CD14-positive monocyte (primary cell): Measurements from ENCODE around the gene CROT. TPM values are rescaled to one million over a fixed set of nuclear protein-coding genes. Genes with fewer than 3 reads are reported as not detected.

Experiments
- DNase-seq, 3 donors: peaks; one replicate each; pipeline ENCODE4 v3.0.0-alpha.2; 2011 to 2022
- H2AFZ ChIP-seq: 2 replicates; pipeline ENCODE4 v1.6.0; 2012; ENCODE audit warnings: mild to moderate bottlenecking, low read depth, low read length, inconsistent platforms; ENCODE audit not compliant: insufficient read depth, poor library complexity, severe bottlenecking
- H3K27ac ChIP-seq, 2 donors: 1 replicate in 1 of 2; 2 replicates in 1 of 2; pipeline ENCODE4 v1.5.1; 2012 to 2013; ENCODE audit warnings: low read length in 2 of 2, control low read depth in 1 of 2, inconsistent platforms in 1 of 2, low read depth in 1 of 2, mild to moderate bottlenecking in 1 of 2
- H3K27me3 ChIP-seq, 2 donors: one replicate each; pipeline versions ENCODE4 v1.6.0 to v1.6.1; 2011 to 2013; ENCODE audit warnings: low read length in 2 of 2; ENCODE audit not compliant: control insufficient read depth in 2 of 2, insufficient read depth in 2 of 2
- H3K36me3 ChIP-seq, 2 donors: replicated peaks in 1 of 2; 1 replicate in 1 of 2; 2 replicates in 1 of 2; pipeline versions ENCODE4 v1.5.1 to v1.6.1; 2012 to 2013; ENCODE audit warnings: low read length in 2 of 2, control low read depth in 1 of 2, inconsistent platforms in 1 of 2, mild to moderate bottlenecking in 1 of 2; ENCODE audit not compliant: insufficient read depth in 2 of 2, control insufficient read depth in 1 of 2
- H3K4me1 ChIP-seq, 2 donors: 1 replicate in 1 of 2; 2 replicates in 1 of 2; pipeline versions ENCODE4 v1.5.1 to v1.6.1; 2012 to 2013; ENCODE audit warnings: low read length in 2 of 2, control low read depth in 1 of 2, inconsistent platforms in 1 of 2, mild to moderate bottlenecking in 1 of 2, moderate library complexity in 1 of 2; ENCODE audit not compliant: insufficient read depth in 2 of 2, control insufficient read depth in 1 of 2
- H3K4me2 ChIP-seq: replicated peaks from 2 replicates; pipeline ENCODE3; 2012; ENCODE audit warnings: low read length, moderate library complexity, mild to moderate bottlenecking; ENCODE audit not compliant: poor library complexity, severe bottlenecking; ENCODE audit errors: extremely low read depth
- H3K4me3 ChIP-seq, 3 experiments: fragments of 200-600 bp in 1 of 3; sonication (generic) in 1 of 3; replicated peaks in 1 of 3; 1 replicate in 2 of 3; 2 replicates in 1 of 3; pipeline ENCODE4 v1.5.1; 2011 to 2013; ENCODE audit warnings: low read length in 3 of 3, mild to moderate bottlenecking in 3 of 3, control low read depth in 2 of 3, low read depth in 2 of 3, inconsistent platforms in 1 of 3, moderate library complexity in 1 of 3
- H3K79me2 ChIP-seq: 2 replicates; pipeline ENCODE4 v1.6.0; 2012; ENCODE audit warnings: mild to moderate bottlenecking, control low read depth, inconsistent platforms, low read length, moderate library complexity; ENCODE audit not compliant: insufficient read depth
- H3K9ac ChIP-seq: 2 replicates; pipeline ENCODE4 v1.6.0; 2017; ENCODE audit warnings: low read length, mild to moderate bottlenecking; ENCODE audit not compliant: insufficient read depth, poor library complexity, severe bottlenecking
- H3K9me3 ChIP-seq, 2 donors: replicated peaks in 1 of 2; 1 replicate in 1 of 2; 2 replicates in 1 of 2; pipeline versions ENCODE4 v1.5.1 to v1.6.1; 2012 to 2013; ENCODE audit warnings: low read length in 2 of 2, control low read depth in 1 of 2; ENCODE audit not compliant: control insufficient read depth in 1 of 2, insufficient read depth in 1 of 2
- H4K20me1 ChIP-seq: 2 replicates; pipeline ENCODE4 v1.6.0; 2012; ENCODE audit warnings: mild to moderate bottlenecking, low read length, control low read depth, moderate library complexity; ENCODE audit not compliant: insufficient read depth
- H3K27ac Mint-ChIP-seq, 7 donors: one replicate each; pipeline ENCODE4 v1.8.0; 2020; ENCODE audit warnings: mild to moderate bottlenecking in 7 of 7, mixed read lengths in 7 of 7, moderate library complexity in 6 of 7, inconsistent platforms in 2 of 7
- H3K27me3 Mint-ChIP-seq, 3 donors: one replicate each; pipeline ENCODE4 v1.8.0; 2021 to 2022; ENCODE audit warnings: low read depth in 3 of 3, mild to moderate bottlenecking in 3 of 3, mixed read lengths in 3 of 3, moderate library complexity in 3 of 3, inconsistent platforms in 1 of 3
- H3K36me3 Mint-ChIP-seq, 2 donors: one replicate each; pipeline ENCODE4 v1.8.0; 2020; ENCODE audit warnings: mixed read lengths in 2 of 2, inconsistent platforms in 1 of 2, mild to moderate bottlenecking in 1 of 2
- H3K4me1 Mint-ChIP-seq: one replicate; pipeline ENCODE4 v1.8.0; 2020; ENCODE audit warnings: mild to moderate bottlenecking, mixed read lengths
- H3K4me3 Mint-ChIP-seq, 2 donors: one replicate each; pipeline ENCODE4 v1.8.0; 2020; ENCODE audit warnings: mild to moderate bottlenecking in 2 of 2, mixed read lengths in 2 of 2, moderate library complexity in 1 of 2
- H3K9me3 Mint-ChIP-seq, 7 donors: one replicate each; pipeline ENCODE4 v1.8.0; 2020 to 2022; ENCODE audit warnings: mixed read lengths in 7 of 7, mild to moderate bottlenecking in 6 of 7, moderate library complexity in 6 of 7, inconsistent platforms in 2 of 7
- CTCF ChIP-seq: fragments of 200-600 bp; IDR thresholded peaks from one replicate; pipeline ENCODE4 v1.8.0; 2022; ENCODE audit warnings: antibody characterized with exemption, mild to moderate bottlenecking
- WGBS: methylation state at CpG from one replicate; pipeline ENCODE4 v1.1.5; 2013; ENCODE audit warnings: missing lambda C conversion rate; ENCODE audit not compliant: insufficient coverage; 5-methylcytosine and 5-hydroxymethylcytosine counted together
- intact Hi-C, 2 donors: fragments of 100-400 bp; cut with micrococcal nuclease; formaldehyde crosslinking; loops; one replicate each; pipeline versions ENCODE4 v1.15.0 to v1.15.1; 2023
- polyA plus RNA-seq, 3 donors: library from polyadenylated mRNA; depleted of rRNA in 1 of 3; unstranded in 2 of 3; stranded (reverse) in 1 of 3; fragments of 300-500 nt in 2 of 3; fragments of >200 nt in 1 of 3; fragmentation: Illumina TruSeq in 2 of 3; gene quantifications; 1 replicate in 2 of 3; 2 replicates in 1 of 3; pipeline ENCODE4 v1.2.3, GENCODE V29; 2012 to 2021

Gene CROT
- polyA plus RNA-seq, 3 donors, result 1.1 to 2.2 (median 1.4) TPM

DNA sequence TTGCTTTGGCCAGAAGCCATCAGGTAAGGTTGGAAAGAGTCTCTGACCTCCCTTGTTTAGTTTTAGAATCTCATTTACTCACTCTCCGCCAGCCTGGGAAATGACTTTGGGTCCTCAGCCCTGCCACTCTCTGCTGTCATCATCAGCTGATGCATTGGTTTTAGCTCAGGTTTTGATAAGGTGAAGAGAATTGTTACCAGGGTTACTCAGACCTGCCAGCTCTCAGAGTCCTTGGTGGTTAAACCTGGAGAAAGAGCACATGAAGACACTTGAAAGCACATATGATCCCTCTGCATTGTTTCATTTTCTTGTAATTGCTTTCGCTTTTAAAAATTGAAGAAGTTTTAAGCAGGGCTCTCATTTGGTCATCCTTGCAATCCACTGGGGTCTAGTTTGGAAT, 4.0 kb upstream of the CROT start:
- Histone ChIP-seq H2AFZ (no peak overlapping the region), H3K4me2 (no peak overlapping the region), H3K4me1 (peaks cover 14 to 21% of the 10 kb centered on the region in 2 donors), H3K27ac (no peak overlapping the region), H3K36me3 (peaks cover 0 to 20% of the 10 kb centered on the region in 2 donors), H3K79me2 (peaks cover 9% of the 10 kb centered on the region), H3K9ac (no peak overlapping the region), H4K20me1 (no peaks in the 10 kb centered on the region), H3K9me3 (no peaks in the 10 kb centered on the region), H3K27me3 (no peaks in the 10 kb centered on the region), H3K4me3 (no peak overlapping the region)
- Mint-ChIP-seq H3K4me1 (peaks cover 29% of the 10 kb centered on the region), H3K36me3 (peaks cover 16 to 19% of the 10 kb centered on the region in 2 donors), H3K27me3 (peaks cover 0 to 3% (median 0%) of the 10 kb centered on the region in 3 donors), H3K4me3 (no peak overlapping the region), H3K27ac (no peak overlapping the region), H3K9me3 (peaks cover 0 to 2% (median 0%) of the 10 kb centered on the region in 7 donors)
- intact Hi-C loops, result no loop called here
- WGBS, result 40% methylated on average over 1 of the region's 2 CpGs
- no peak for TF ChIP-seq CTCF
- no peak for DNase-seq

GRCh38 chr7:87342231-87342630, 3.2 kb upstream of the CROT start:
- H3K27ac ChIP-seq, result no peak overlapping the region
- WGBS, result no CpG with 5 or more reads among the region's 3 CpGs
- no peak overlapping the region for H3K27ac Mint-ChIP-seq
- H3K4me1 ChIP-seq, result peaks cover 14 to 21% of the 10 kb centered on the region in 2 donors
- no peak overlapping the region for H3K9ac ChIP-seq
- H3K9me3 ChIP-seq, result no peaks in the 10 kb centered on the region
- H3K9me3 Mint-ChIP-seq, result peaks cover 0 to 2% (median 0%) of the 10 kb centered on the region in 7 donors
- no peaks in the 10 kb centered on the region for H4K20me1 ChIP-seq
- H3K79me2 ChIP-seq, result peaks cover 9% of the 10 kb centered on the region
- intact Hi-C loops, result no loop called here
- peaks cover 0 to 3% (median 0%) of the 10 kb centered on the region in 3 donors for H3K27me3 Mint-ChIP-seq
- no peak for DNase-seq
- H3K4me2 ChIP-seq, result no peak overlapping the region
- peaks cover 16% of the 10 kb centered on the region in 2 donors for H3K36me3 Mint-ChIP-seq
- H2AFZ ChIP-seq, result no peak overlapping the region
- H3K4me3 ChIP-seq, result no peak overlapping the region
- TF ChIP-seq CTCF, result no peak
- H3K4me1 Mint-ChIP-seq, result peaks cover 29% of the 10 kb centered on the region
- H3K27me3 ChIP-seq, result no peaks in the 10 kb centered on the region
- peaks cover 0 to 20% of the 10 kb centered on the region in 2 donors for H3K36me3 ChIP-seq
- H3K4me3 Mint-ChIP-seq, result no peak overlapping the region
